Activated CD8-positive, alpha-beta memory T cell treated with anti-CD3 and anti-CD28 coated beads, Interleukin-2, amount 50 U/mL, for 24 hours (primary cell): ENCODE measurements around the gene CPSF4L.
"Not testable (repeated sequence)": the region's sequence is repeated elsewhere in the genome, so short reads cannot be mapped to it uniquely, and the experiment has no call there.

Source experiments
- DNase-seq: peaks from one replicate; pipeline ENCODE4 v3.0.0-alpha.2; 2020; ENCODE audit errors: extremely low read depth

Gene CPSF4L

DNA sequence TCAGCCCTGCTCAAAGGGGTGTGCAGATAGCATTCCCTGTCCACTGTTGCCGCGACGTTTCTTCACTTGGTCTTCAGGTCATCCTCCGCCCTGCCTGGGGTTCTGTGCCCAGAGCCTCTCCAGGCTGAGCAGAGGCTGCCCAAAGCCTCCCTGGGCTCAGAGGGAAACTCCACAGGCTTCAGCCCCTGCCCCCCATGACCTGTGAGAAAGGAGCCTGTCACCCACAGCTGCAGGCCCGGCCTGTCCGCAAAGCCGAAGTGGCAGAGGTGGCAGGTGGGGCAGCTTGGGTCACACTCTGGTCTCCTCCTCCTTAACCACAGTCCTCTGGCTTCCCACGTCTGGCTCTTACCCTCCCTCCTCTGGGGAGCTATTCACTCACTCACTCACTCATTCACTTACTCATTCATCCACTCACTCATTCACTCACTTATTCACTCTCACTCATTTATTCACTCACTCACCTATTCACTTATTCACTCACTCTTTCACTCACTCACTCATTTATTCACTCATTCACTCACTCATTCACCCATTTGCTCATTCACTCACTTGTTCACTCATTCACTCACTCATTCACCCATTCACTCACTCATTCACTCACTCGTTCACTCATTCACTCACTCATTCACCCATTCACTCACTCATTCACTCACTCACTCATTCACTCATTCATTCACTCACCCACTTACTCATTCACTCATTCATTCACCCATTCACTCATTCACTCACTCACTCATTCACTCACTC lies 7.1 kb upstream of the CPSF4L start:
- DNase-seq: no peak

DNA sequence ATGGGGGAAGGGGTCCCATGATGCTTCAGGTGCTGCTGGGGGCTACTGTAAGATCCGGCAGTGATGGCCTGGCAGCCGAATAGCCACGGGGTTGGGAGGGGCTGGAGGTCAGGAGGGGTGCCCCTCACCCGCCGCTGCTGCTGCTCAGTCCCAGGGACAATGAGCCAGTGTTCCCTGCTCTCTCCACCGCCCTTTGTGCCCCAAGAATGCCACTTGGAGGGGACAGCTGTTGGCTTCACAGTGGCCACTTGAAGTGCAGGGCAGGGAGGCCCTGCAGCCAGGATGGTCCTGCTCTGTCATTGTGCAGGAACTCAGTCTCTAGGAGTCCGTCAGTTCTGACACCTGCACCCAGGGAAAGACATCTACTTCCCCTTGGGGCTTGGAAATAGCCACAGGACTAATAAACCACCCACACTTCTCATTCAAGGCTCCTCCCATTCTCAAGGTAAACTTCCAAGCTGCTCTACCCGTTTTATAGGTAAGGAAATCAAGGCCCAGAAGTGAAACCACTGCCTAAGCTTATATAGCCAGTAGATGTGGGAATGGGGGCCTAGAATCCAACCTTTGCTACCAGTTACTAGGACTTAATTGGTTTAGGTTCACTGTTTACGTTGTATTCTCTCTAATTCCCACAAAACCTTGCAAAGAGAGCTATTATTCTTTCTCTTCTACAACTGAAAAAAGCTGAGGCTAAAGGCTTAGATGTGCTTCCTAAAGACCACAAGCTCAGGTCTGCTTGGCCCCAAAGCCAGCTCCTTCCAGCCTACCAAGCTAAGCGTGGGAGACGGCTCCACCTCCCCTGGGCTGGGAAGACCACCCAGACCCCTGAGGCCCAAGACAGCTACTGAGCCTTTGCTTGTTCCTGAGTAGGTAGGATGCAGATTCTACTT lies 6.2 kb upstream of the CPSF4L start:
- DNase-seq: no peak

DNA sequence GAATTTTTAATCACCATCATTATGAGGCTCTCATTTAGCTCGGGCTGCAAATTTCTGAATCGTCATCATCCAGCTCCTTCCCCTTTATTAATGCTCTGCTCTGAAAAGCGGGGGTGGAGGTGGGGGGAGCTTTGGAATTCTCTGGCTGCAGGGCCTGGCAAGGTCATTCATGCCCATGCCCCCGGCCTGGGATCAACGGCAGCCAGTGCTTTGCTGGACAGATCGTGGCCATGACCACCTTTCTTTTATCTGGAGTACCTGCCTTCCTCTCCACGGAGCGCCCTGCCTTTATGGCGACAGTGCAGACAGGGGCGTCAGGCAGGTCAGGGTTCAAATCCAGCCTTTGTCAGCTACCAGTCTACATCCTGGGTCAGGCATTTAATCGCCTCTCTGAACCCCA lies 5.1 kb upstream of the CPSF4L start:
- DNase-seq: no peak

DNA sequence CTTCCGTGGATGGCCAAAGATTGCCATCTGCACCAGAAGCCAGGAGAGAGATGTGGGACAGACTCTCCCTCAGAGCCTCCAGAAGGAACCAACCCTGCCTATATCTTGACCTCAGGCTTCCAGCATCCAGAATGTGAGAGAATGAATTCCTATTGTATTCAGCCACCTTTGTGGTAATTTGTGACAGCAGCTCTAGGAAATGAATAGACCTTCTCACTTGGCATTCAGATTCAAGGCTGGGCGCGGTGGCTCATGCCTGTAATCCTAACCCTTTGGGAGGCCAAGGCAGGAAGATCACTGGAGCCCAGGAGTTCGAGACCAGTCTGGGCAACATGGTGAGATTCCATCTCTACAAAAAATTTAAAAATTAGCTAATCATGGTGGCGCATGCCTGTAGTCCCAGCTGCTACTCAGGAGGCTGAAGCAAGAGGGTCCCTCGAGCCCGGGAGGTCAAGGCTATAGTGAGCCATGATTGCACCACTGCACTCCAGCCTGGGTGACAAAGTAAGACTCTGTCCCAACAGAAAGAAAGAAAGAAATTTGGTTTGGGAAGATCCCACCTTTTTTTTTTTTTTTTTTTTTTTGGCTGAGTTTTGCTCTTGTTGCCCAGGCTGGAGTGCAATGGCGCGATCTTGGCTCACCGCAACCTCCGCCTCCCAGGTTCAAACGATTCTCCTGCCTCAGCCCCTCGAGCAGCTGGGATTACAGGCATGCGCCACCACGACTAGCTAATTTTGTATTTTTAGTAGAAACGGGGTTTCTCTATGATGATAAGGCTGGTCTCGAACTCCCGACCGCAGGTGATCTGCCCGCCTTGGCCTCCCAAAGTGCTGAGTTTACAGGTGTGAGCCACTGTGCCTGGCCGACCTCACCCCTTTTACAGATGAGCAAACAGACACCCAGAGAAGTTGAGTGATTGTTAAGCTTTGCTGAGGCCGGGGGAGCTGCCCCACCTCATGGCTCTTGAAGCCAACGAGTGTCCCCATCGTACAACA lies 4.3 kb upstream of the CPSF4L start:
- no peak for DNase-seq

DNA sequence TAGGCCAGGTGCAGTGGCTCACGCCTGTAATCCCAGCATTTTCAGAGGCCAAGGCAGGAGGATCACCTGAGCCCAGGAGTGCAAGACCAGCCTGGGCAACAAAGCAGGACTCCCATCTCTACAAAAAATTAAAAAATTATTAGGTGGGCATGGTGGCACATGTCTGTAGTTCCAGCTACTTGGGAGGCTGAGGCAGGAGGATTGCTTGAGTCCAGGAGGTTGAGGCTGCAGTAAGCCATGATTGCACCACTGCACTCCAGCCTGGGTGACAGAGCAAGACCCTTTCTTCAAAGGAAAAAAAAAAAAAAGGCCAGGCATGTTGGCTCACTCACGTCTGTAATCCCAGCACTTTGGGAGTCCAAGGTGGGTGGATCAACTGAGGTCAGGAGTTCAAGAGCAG lies 2.8 kb upstream of the CPSF4L start:
- DNase-seq: not testable (repeated sequence)

DNA sequence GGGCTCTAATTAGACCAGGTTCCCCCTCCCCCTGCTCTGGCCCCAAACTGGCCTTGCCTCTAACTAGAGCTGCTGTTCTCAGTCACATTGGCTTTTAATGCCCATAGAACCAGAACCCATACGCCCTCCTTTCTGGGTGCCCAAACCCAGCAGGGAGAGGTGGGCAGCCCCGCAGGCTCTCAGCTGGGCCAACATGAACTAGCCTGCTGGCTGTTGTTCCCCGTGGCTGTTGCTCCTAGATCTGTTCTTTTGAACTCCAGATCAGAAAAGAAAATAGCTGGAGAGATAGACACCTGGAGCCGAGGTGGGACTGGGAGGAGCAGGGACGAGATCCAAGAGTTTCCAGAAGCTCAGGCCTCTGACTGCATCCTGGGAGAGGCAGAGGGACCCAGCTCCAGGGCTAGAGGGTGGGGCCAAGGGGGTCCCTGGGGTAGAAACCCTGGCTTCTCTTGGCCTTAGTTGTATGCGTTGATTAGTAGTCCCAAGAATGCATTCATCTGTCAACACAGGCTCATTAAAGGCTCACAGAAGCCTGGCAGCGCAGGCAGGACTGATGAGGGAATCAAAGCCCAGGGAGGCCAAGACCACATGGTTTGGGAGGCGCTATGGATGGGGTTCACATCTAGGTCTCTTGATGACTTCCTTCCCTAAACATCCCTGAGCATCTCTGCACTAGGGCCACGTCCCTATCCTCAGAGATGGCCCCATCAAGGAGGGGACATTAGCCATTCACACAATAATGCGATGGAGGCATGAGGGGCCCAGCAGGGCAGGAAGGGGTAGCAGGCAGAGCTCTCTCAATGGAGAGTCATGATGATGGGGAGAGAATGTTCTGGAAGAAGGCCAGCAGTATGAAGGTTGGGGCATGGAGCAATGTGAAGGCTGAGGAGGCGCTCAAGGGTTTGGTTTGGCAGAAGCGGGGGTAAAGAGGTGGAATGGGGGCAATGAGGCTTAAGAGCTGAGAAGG lies 1.3 kb upstream of the CPSF4L start:
- no peak for DNase-seq

DNA sequence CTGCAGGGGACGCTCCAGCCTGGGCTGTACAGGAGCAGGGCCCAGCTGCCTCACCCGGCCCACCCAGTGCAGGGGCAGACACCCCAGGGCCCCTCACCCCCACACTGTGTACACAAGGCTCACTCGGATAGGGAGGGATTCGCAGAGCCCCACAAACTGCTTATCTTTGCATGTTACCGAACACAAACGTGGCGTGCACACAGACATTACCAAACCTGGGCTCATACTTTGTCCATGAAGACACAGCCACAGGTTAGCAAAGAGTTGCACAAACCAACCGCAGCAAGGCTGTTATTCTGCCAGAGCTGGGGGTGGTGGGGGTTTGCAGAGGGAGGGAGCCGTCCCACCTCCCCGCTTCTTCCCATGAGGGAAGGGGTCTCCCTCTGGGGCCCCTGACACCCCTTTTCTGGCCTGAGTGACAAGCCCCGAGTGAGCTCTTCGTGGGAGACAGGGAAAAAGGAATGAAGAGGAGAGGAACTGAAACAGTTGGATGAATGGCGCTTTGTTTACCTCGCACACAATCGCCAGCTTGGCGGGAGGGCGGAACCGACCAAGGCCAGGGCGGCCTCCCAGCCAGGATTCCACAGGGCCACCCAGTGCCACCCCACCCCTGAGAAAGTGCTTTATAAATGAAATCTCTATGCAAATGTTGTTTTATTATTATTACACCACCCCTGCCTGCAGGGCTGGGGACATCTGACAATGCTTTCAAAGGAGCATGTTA lies 434 bp upstream of the CPSF4L start:
- no peak for DNase-seq

DNA sequence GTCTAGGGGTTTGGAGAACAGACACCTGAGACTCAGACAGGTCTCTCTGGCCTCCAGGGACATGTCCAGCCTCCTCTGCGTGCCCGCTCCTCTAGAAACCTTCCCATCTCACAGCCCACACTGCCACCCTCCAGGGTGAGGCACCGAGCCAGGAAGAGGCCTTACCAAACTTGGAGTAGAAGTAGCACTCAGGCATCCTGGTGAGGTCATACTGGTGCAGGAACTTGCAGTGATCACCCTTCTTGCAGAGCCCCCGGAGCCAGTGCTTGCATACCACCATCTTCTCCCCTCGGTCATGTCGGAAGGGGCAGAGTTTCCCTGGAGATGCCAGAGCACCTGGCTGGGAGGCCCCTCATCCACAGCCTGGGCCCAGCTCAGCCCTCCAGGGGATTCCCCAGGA lies 4.2 kb downstream of the CPSF4L start:
- no peak for DNase-seq

DNA sequence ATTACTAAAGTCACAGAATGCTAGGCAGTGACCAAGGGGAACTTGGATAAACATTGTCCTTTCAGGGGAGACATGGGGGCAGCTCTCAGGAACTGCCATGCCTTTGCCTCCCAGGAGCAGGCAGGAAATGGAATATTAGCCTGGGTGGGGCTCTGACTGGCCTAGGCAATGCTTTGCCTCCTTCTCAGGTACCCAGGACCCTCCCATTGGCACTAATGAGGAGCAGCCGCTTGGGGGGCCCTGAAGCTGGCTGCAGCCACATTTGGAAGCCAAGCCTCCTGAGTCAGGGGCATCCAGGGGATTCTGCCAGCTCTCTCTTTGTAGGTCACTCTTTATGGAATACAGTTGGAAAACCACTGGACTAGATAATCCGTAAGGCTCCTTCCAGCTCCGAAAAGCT lies 5.5 kb downstream of the CPSF4L start:
- DNase-seq: no peak

DNA sequence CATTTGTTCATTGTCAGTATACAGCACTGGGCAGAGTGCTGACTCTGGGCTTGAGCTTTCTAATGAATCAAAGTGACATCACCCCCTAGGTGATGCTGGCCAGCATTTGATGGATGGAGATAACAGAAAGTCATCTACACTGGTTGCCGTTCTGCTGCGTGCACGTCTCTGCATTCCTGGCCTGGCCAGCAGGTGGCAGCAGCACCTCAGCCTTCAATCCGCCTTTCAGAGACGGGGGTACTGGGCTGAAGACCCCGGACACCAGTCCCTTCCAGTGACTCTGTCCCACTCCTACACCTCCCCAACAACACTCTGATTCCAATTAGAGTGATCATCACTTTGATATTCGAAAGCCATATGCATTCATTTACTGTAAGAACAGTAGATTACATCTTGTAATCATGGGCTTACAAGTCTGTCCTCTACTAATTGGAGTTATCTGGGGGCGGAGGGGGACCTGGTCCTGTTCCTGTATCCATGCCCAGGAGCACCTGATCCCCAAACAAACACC lies 6.0 kb downstream of the CPSF4L start:
- no peak for DNase-seq

DNA sequence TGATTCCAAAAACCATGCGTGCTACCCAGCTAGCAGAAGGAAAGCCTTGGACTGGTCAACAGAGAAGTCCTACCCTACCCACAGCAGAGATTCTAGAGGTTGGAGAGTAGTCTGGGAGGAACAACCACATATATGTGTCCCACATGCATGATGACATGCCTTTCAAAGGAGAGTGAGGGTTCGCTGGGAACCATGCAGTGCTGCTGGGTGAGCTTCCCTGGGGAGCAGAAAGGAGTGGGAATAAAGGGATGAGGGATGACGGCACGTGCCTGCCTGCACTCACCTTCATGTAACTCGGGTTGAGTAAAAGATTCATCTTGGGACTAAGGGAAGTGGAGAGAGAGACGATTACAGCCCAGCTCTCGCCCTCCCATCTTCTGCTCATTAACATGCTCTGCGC lies 9.8 kb downstream of the CPSF4L start:
- DNase-seq: no peak

DNA sequence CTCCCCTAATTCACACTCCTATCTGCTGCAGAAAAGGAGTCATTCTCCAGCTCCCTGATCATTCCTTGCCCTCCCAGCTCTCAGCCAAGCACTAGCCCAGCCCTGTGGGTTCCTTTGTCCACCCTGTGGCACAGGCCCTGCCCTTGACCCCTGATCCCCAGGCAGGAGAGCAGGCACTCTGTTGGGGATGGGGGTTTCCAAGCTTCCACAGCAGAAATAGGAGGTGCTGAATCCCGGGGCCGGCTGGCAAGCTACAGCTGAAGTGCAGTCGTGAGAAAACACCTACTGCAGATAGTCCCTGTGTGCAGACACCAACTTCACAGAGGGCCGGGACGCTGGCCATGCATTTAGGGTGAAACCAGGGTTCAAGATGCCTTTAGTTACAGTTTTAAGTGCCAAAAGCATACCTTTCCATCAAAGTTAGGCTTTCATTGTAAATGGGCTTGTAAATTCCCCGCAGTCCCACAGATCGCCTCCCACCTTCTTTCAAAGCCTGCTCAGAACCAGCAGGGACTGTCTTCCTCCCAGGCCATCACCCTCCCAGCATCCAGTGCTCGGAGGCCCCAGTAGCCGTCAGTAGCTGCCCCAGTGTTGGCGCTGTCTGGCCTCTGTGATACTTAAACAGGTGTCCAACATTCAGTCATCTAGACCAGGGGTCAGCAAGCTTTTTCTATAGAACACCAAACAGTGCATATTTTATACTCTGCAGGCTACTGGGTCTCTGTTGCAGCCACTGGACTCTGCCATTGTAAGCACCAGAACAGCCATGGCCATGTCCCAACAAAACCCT lies 10.6 kb downstream of the CPSF4L start:
- no peak for DNase-seq

DNA sequence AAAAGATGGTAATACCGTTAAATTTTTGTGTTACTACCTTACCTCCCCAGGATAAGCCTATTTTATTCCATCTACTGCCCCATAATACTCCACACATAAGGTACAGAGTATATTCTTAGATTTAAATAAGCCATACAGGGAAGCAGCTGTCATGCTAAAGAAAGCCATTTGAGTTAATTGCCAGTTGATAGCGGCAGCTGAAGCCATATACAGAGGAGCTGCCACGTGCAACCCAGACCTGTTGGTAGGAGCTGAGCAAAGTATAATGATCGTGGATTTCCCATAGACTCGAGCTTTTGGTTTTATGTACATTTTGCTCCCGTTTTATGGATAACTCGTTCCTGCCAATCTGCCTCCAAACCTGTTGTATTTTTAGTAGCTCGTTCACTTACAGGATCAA lies 12.0 kb downstream of the CPSF4L start:
- no peak for DNase-seq

DNA sequence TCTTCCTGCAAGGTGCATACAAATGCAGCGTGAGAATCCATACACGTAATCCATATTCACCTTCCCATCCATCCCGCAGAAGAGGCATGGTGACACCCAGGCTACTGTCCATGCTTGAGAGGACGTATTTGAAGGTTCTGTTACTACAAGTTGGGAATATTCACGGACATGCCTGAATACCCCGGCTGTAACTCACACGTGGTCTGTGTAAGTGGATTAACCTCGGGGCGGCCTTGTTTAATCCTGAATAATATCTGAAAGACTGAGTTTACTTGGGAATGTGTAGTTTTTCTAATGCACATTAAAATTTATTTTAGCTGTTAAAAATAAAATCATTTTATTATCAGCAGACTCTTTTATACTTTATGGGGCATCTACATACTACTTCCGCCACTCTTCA lies 13.1 kb downstream of the CPSF4L start:
- DNase-seq: no peak

DNA sequence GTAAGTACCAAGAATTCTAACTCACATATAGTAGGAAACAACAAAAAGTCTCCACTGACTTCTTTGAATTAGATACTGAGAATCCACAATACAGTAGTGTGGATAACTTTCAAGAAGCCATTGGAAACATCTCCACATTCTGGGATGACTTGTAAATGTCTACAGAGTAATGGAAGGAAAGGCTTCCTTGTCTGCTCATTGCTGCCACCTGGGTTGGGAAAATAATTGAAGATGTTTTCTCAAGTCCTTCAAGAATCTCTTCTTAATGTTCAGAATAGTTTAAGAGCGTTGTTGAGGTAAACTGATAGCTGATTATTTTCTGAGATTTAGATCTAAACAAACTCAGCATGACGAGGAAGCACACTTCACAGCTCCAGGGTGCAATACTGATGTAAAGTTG lies 14.0 kb downstream of the CPSF4L start:
- DNase-seq: no peak

DNA sequence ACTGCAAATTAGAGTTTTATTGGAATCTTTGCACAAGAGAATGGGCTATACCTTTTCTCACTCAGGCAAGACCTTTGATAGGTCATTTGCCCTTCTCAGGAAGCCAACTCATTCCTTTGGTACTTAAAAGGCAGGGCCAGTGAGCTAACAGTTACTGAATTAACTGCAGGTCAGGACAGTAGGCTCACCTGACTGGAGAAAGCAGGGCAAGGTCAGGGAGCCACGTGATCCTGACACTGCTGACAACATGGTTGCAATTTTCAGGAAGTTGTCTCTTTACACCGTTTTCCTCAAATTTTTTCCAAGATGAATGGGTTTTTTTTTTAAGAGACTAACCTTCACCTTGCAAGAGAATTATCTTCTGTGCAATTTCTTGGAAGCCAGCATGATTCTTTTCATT lies 21.1 kb downstream of the CPSF4L start:
- DNase-seq: no peak

DNA sequence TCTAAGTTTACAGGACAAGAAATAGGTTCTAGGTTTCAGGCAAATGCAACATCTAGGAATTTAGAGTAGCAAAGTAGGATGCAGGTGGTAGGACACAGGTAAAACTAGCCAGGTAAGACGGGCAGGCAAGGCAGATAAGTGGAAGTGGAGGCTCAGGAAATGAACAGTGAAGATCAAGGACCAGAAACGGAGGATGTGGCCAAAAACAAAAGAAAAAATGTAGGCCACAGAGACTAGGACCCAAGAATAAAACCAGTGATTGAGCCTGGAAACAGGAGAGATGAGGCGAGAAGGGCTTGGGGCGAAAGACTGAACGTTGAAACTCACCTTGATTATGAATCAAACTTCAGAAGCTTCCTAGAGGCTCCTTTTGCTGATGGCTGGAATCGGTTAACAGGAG lies 24.0 kb downstream of the CPSF4L start:
- no peak for DNase-seq

DNA sequence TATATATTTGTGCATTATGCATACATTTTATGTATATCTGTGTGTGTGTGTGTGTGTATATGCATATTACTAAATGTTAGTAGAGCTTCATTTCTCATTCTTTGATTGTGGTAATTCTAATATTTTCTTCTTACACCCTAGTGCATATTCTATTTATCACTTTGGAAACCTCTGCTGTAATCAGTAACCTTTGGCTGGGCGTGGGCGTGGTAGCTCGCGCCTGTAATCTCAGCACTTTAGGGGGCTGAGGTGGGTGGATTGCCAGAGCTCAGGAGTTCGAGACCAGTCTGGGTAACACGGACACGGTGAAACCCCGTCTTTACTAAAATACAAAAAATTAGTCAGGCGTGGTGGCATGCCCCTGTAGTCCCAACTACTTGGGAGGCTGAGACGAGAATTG lies 26.9 kb downstream of the CPSF4L start:
- no peak for DNase-seq
